ENCODE measurements around the gene CLEC16A. TPM values are rescaled to one million over a fixed set of nuclear protein-coding genes. Genes with fewer than 3 reads are reported as not detected.

CLEC16A gene
- total and polyA plus RNA-seq, 9 of the 15 experiments (the other 6 are each of a cell fraction or from before 2014, with no cell fraction given): 1.00 to 22.3 (median 10.0) TPM

GRCh38 chr16:11105038-11105903 lies 160.9 kb downstream of the CLEC16A start (continued):
- TF ChIP-seq STAT6 (CRISPR knock-in tag; IDR thresholded peaks at IDR 0.05) (no peak), ZNF79 (CRISPR knock-in tag; IDR thresholded peaks at IDR 0.05; ENCODE audit: low read depth) (no peak), DDX20 (tag; IDR thresholded peaks at IDR 0.05; ENCODE audit: low read depth) (peak; percentile 24; the same call in 1 of the 2 replicates), RFX7 (CRISPR knock-in tag; IDR thresholded peaks at IDR 0.05) (no peak), WHSC1 (IDR thresholded peaks at IDR 0.05; ENCODE audit: low read length) (no peak), ZNF57 (CRISPR knock-in tag; IDR thresholded peaks at IDR 0.05) (no peak), SREBF1 (IDR thresholded peaks at IDR 0.05; ENCODE audit: borderline replicate concordance, low read depth, low read length) (no peak), E2F5 (CRISPR knock-in tag; IDR thresholded peaks at IDR 0.05) (no peak), CTBP1 (IDR thresholded peaks at IDR 0.05; ENCODE audit: borderline replicate concordance) (peak; percentile 99), BMI1 (IDR thresholded peaks at IDR 0.05; ENCODE audit: low read length) (no peak), DACH1 (IDR thresholded peaks at IDR 0.05; ENCODE audit: partially characterized antibody) (peak; percentile 87), SMC3 (conservative IDR thresholded peaks at IDR 0.05; ENCODE audit: insufficient read depth, low read depth, low read length) (no peak), HMG20B (CRISPR knock-in tag; IDR thresholded peaks at IDR 0.05) (no peak), ADNP (tag; IDR thresholded peaks at IDR 0.05) (no peak), BCOR (IDR thresholded peaks at IDR 0.05) (peak; percentile 97), GATAD2B (IDR thresholded peaks at IDR 0.05; ENCODE audit: borderline replicate concordance) (peak; percentile 97; the same call in 1 of the 2 replicates), XRCC5 (IDR thresholded peaks at IDR 0.05; ENCODE audit: low read depth, low read length) (no peak), PTRF (tag; IDR thresholded peaks at IDR 0.05) (no peak), MITF (IDR thresholded peaks at IDR 0.05) (peak; percentile 77; the same call in 1 of the 2 replicates), PRMT5 (CRISPR knock-in tag; IDR thresholded peaks at IDR 0.05) (no peak), MXI1 (IDR thresholded peaks at IDR 0.05; ENCODE audit: low read depth, low read length) (no peak), SUPT5H (IDR thresholded peaks at IDR 0.05) (no peak), HCFC1 (IDR thresholded peaks at IDR 0.05; ENCODE audit: low read depth, low read length) (no peak), FOXJ3 (CRISPR knock-in tag; IDR thresholded peaks at IDR 0.05) (no peak), MCM3 (IDR thresholded peaks at IDR 0.05) (no peak), NFXL1 (CRISPR knock-in tag; IDR thresholded peaks at IDR 0.05) (no peak), ZNF311 (CRISPR knock-in tag; IDR thresholded peaks at IDR 0.05) (peak; percentile 80)

Measured in K562 (cell line).